Heart right ventricle (tissue), 16 donors: ENCODE measurements around the gene IL1A. TPM values are rescaled to one million over a fixed set of nuclear protein-coding genes. Genes with fewer than 3 reads are reported as not detected.
A peak's percentile ranks its signal among the peaks of the same experiment; 100 is the strongest.

Experiments used
- ATAC-seq, 8 donors: fragments of 200-7000 bp; cut with Tn5 transposase; one replicate each; pipeline ENCODE4 v1.9.1; 2020; ENCODE audit warnings: mild to moderate bottlenecking in 8 of 8, moderate library complexity in 8 of 8, moderate number of reproducible peaks in 1 of 8
- DNase-seq, 2 donors: peaks; one replicate each; pipeline ENCODE4 v3.0.0-alpha.2; 2020
- H3K27ac ChIP-seq, 10 donors: fragments of 200-600 bp; sonication (generic) in 2 of 10; one replicate each; pipeline versions ENCODE4 v1.5.0 to v1.8.0; 2020 to 2022; ENCODE audit warnings: mild to moderate bottlenecking in 3 of 10
- H3K27me3 ChIP-seq, 7 donors: fragments of 200-600 bp; one replicate each; pipeline ENCODE4 v1.8.0; 2021 to 2022; ENCODE audit warnings: mild to moderate bottlenecking in 2 of 7
- H3K36me3 ChIP-seq, 9 donors: fragments of 200-600 bp; sonication (generic) in 1 of 9; one replicate each; pipeline versions ENCODE4 v1.5.0 to v1.8.0; 2020 to 2022; ENCODE audit warnings: mild to moderate bottlenecking in 2 of 9
- H3K4me1 ChIP-seq, 9 donors: fragments of 200-600 bp; sonication (generic) in 1 of 9; one replicate each; pipeline versions ENCODE4 v1.5.0 to v1.8.0; 2020 to 2022; ENCODE audit warnings: mild to moderate bottlenecking in 4 of 9
- H3K4me3 ChIP-seq, 10 donors: fragments of 200-600 bp; sonication (generic) in 2 of 10; one replicate each; pipeline versions ENCODE4 v1.5.0 to v1.8.0; 2020 to 2022; ENCODE audit warnings: mild to moderate bottlenecking in 7 of 10, moderate library complexity in 2 of 10
- H3K9me3 ChIP-seq, 11 donors: fragments of 200-600 bp in 10 of 11; sonication (generic) in 2 of 11; one replicate each; pipeline versions ENCODE4 v1.5.0 to v1.8.0; 2013 to 2022; ENCODE audit warnings: mild to moderate bottlenecking in 2 of 11, control low read depth in 1 of 11, moderate library complexity in 1 of 11
- CTCF ChIP-seq, 9 donors: fragments of 200-600 bp; sonication (generic) in 2 of 9; IDR thresholded peaks; one replicate each; pipeline versions ENCODE4 v1.5.0 to v1.8.0; 2021 to 2022; ENCODE audit warnings: antibody characterized with exemption in 9 of 9, mild to moderate bottlenecking in 5 of 9, moderate library complexity in 1 of 9
- WGBS, 2 donors: extraction: QIAGEN DNeasy Blood & Tissue Kit; methylation state at CpG; one replicate each; pipeline ENCODE4 v1.1.7; 2013; ENCODE audit warnings: inconsistent platforms in 1 of 2; 5-methylcytosine and 5-hydroxymethylcytosine counted together
- intact Hi-C, 10 donors: fragments of 100-400 bp; cut with DNase I; formaldehyde crosslinking; loops; one replicate each; pipeline versions ENCODE4 v1.11.1 to v1.14.2; 2022
- polyA plus RNA-seq, 2 donors: library from polyadenylated mRNA; stranded (reverse); fragments of 200-250 nt; gene quantifications; one replicate each; pipeline ENCODE4 v1.2.3, GENCODE V29; 2013
- total RNA-seq, 10 donors: library from RNA; stranded (reverse); fragmentation: NEBNext Ultra II Directional in 3 of 10; extraction: Animal tissue kit (Norgen Biotek cat#: 25700) in 3 of 10; gene quantifications; one replicate each; pipeline versions ENCODE4 v1.2.1 to v1.2.4, GENCODE V29; 2021 to 2023
- donor health status: Arrhythmogenic right ventricular cardiomyopathy.
- donor health status: ischemic (EF 13 %, LVEDD 7.1; RV severe dilation, severe dysfunction).
- donor health status: healthy with polysubstance abuse.
- donor health status: DM: no; HTN: yes; CAD: no.
- donor health status: DM: no; HTN: no; CAD: no.
- donor health status: ischemic (EF 25% LVEDD 6.9; RV normal size, moderate dysfunction).
- donor health status: ischemic (EF 25% LVEDD 5.7; RV mildly dilated, moderate dysfunction).
- donor health status: healthy.
- donor health status: DM: yes; HTN: yes; CAD: no.
- donor health status: Ischemic cardiomyopathy.
- donor health status: ischemic (EF 35%, LVEDD 5.7; RV mildly dilated, moderate dysfunction).
- donor health status: nonischemic (EF 11% LVEDD 7.7; RV severe dilation, severe dysfunction).
- donor health status: DM: yes; HTN: yes; CAD: no.
- donor health status: PGD.
- donor health status: ischemic (EF 29% LVEDD 5.4; RV normal size, mild dysfunction).
- donor health status: nonischemic (EF 23%, LVEDD 6.1; RV moderate dilation, normal function).

The IL1A gene
- total and polyA plus RNA-seq, 12 donors, result 0.01 TPM; not detected in 11

GRCh38 chr2:112776113-112776512 is 8.2 kb downstream of the IL1A start:
- 90 to 100% methylated on average over 2 to 3 of the region's 3 CpGs for WGBS, 2 donors
- H3K4me3 ChIP-seq, result no peak overlapping the region
- H3K27me3 ChIP-seq, result no peaks in the 10 kb centered on the region
- DNase-seq (no peak), ATAC-seq (no peak)
- intact Hi-C loops, result no loop called here
- no peak for TF ChIP-seq CTCF (IDR thresholded peaks at IDR 0.05)
- H3K36me3 ChIP-seq, result no peaks in the 10 kb centered on the region
- no peak overlapping the region for H3K27ac ChIP-seq
- no peaks in the 10 kb centered on the region for H3K9me3 ChIP-seq
- H3K4me1 ChIP-seq, result peaks cover 0 to 8% (median 0%) of the 10 kb centered on the region in 9 donors

- no peak for TF ChIP-seq CTCF (IDR thresholded peaks at IDR 0.05)
- Histone ChIP-seq H3K4me3 (no peak overlapping the region), H3K27me3 (no peaks in the 10 kb centered on the region), H3K4me1 (peaks cover 0 to 8% (median 0%) of the 10 kb centered on the region in 9 donors), H3K27ac (no peak overlapping the region), H3K9me3 (no peaks in the 10 kb centered on the region), H3K36me3 (no peaks in the 10 kb centered on the region)
- intact Hi-C loops, result loop anchor here in 1 of 10 donors (5.0 kb wide), 1 partner anchor 33 kb away; no protein-coding TSS in a partner anchor
- ATAC-seq (peak in 1 of 8 donors; percentile 50), DNase-seq (no peak)
- WGBS, 2 donors, result 63 to 70% methylated on average over 3 of the region's 3 CpGs
Observed at GRCh38 chr2:112774536-112775285, 9.6 kb downstream of the IL1A start.

- no peak for DNase-seq
- H3K4me3 ChIP-seq, result no peak overlapping the region
Observed at GRCh38 chr2:112773556-112773955, 10.7 kb downstream of the IL1A start.

More at GRCh38 chr2:112773556-112773955, 10.7 kb downstream of the IL1A start:
- Histone ChIP-seq H3K36me3 (no peaks in the 10 kb centered on the region), H3K27me3 (no peaks in the 10 kb centered on the region), H3K4me1 (peaks cover 0 to 12% (median 0%) of the 10 kb centered on the region in 9 donors), H3K27ac (no peak overlapping the region), H3K9me3 (no peaks in the 10 kb centered on the region)
- no peak for TF ChIP-seq CTCF (IDR thresholded peaks at IDR 0.05)
- WGBS, 2 donors, result 85 to 98% methylated on average over 2 of the region's 2 CpGs
- ATAC-seq, result no peak
- intact Hi-C loops, result loop anchor here in 1 of 10 donors (5.0 kb wide), 1 partner anchor 34 kb away; no protein-coding TSS in a partner anchor
